ENCODE data around the gene LIMS1.
"Not testable (repeated sequence)": the region's sequence is repeated elsewhere in the genome, so short reads cannot be mapped to it uniquely, and the experiment has no call there.

- TF ChIP-seq CTCF (optimal IDR thresholded peaks at IDR 0.05 in 1 of 3, IDR thresholded peaks at IDR 0.05 in 1 of 3, conservative IDR thresholded peaks at IDR 0.05 in 1 of 3; ENCODE audit: extremely low read depth in 1 of 3, insufficient read depth in 2 of 3, low read length in 3 of 3); EZH2 (IDR thresholded peaks at IDR 0.05; ENCODE audit: low read length): not testable (repeated sequence)
Observed at GRCh38 chr2:108653849-108654248, 119.6 kb downstream of the LIMS1 start.
